GM23338 (cell line): ENCODE measurements around the gene CCDC12. TPM values are rescaled to one million over a fixed set of nuclear protein-coding genes. Genes with fewer than 3 reads are reported as not detected.

ENCODE experiments used
- ATAC-seq: fragments of 200-7000 bp; cut with Tn5 transposase; 3 replicates; pipeline ENCODE4 v1.9.1; 2020
- DNase-seq: peaks from one replicate; pipeline ENCODE4 v3.0.0-alpha.2; 2015; ENCODE audit warnings: low spot score
- H2AFZ ChIP-seq: fragments of 200-600 bp; sonication (generic); 2 replicates; pipeline ENCODE4 v1.8.0; 2016; ENCODE audit warnings: antibody characterized with exemption, mild to moderate bottlenecking, moderate library complexity
- H3F3A ChIP-seq: fragments of 200-600 bp; sonication (generic); replicated peaks from 2 replicates; pipeline ENCODE4 v1.8.0; 2017; ENCODE audit warnings: antibody characterized with exemption, mixed run types, low read depth
- H3K27ac ChIP-seq: fragments of 200-600 bp; sonication (generic); 2 replicates; pipeline ENCODE4 v1.6.1; 2016; ENCODE audit warnings: low read depth
- H3K27me3 ChIP-seq: fragments of 200-600 bp; sonication (generic); 2 replicates; pipeline ENCODE4 v1.8.0; 2016; ENCODE audit warnings: mild to moderate bottlenecking, mixed run types, moderate library complexity; ENCODE audit not compliant: insufficient read depth
- H3K36me3 ChIP-seq: fragments of 200-600 bp; sonication (generic); 2 replicates; pipeline ENCODE4 v1.8.0; 2016; ENCODE audit warnings: mild to moderate bottlenecking; ENCODE audit not compliant: insufficient read depth
- H3K4me1 ChIP-seq: fragments of 200-600 bp; sonication (generic); 2 replicates; pipeline ENCODE4 v1.8.0; 2016; ENCODE audit warnings: mild to moderate bottlenecking, moderate library complexity; ENCODE audit not compliant: insufficient read depth
- H3K4me2 ChIP-seq: fragments of 200-600 bp; sonication (generic); 2 replicates; pipeline ENCODE4 v1.7.1; 2017; ENCODE audit warnings: mixed run types
- H3K4me3 ChIP-seq: fragments of 200-600 bp; sonication (generic); 2 replicates; pipeline ENCODE4 v1.6.1; 2016; ENCODE audit warnings: mixed run types
- H3K79me2 ChIP-seq: fragments of 200-600 bp; sonication (generic); replicated peaks from 2 replicates; pipeline ENCODE4 v1.8.0; 2017; ENCODE audit warnings: mild to moderate bottlenecking; ENCODE audit not compliant: insufficient read depth
- H3K9me2 ChIP-seq: fragments of 200-600 bp; sonication (generic); 2 replicates; pipeline ENCODE4 v1.8.0; 2017; ENCODE audit not compliant: insufficient read depth
- H4K20me1 ChIP-seq: fragments of 200-600 bp; sonication (generic); replicated peaks from 2 replicates; pipeline ENCODE4 v1.8.0; 2017; ENCODE audit warnings: mild to moderate bottlenecking; ENCODE audit not compliant: insufficient read depth
- H3K27ac Mint-ChIP-seq: 2 replicates; pipeline ENCODE4 v1.8.0; 2020; ENCODE audit warnings: inconsistent platforms, mild to moderate bottlenecking, moderate library complexity, mixed read lengths
- H3K27me3 Mint-ChIP-seq: 3 replicates; pipeline ENCODE4 v1.8.0; 2022; ENCODE audit warnings: low read depth, mild to moderate bottlenecking, moderate library complexity, mixed read lengths, inconsistent platforms; ENCODE audit not compliant: insufficient read depth, poor library complexity
- H3K36me3 Mint-ChIP-seq: 3 replicates; pipeline ENCODE4 v1.8.0; 2021; ENCODE audit warnings: low read depth, mild to moderate bottlenecking, inconsistent platforms, moderate library complexity, mixed read lengths
- H3K4me1 Mint-ChIP-seq: 3 replicates; pipeline ENCODE4 v1.8.0; 2020; ENCODE audit warnings: mild to moderate bottlenecking, inconsistent platforms, mixed read lengths
- H3K4me3 Mint-ChIP-seq: 3 replicates; pipeline ENCODE4 v1.8.0; 2021; ENCODE audit warnings: moderate library complexity, mild to moderate bottlenecking, inconsistent platforms, mixed read lengths
- H3K9me3 Mint-ChIP-seq: 3 replicates; pipeline ENCODE4 v1.8.0; 2020; ENCODE audit warnings: moderate library complexity, mild to moderate bottlenecking, inconsistent platforms, mixed read lengths
- CREB1 ChIP-seq: fragments of 250-450 bp; sonication (Bioruptor Pico); IDR thresholded peaks from 2 replicates; pipeline ENCODE4 v1.5.0; 2020; ENCODE audit warnings: low read depth, mild to moderate bottlenecking, moderate library complexity
- ETS1 ChIP-seq: IDR thresholded peaks from 2 replicates; pipeline ENCODE4 v1.6.1; 2016; ENCODE audit warnings: antibody characterized with exemption
- EZH2phosphoT487 ChIP-seq: fragments of 200-600 bp; sonication (generic); IDR thresholded peaks from one replicate; pipeline ENCODE4 v1.8.1; 2018; ENCODE audit warnings: antibody characterized with exemption; ENCODE audit not compliant: unreplicated experiment
- JUNB ChIP-seq: IDR thresholded peaks from one replicate; pipeline ENCODE4 v1.6.1; 2016; ENCODE audit warnings: antibody characterized with exemption; ENCODE audit not compliant: unreplicated experiment
- REST ChIP-seq: IDR thresholded peaks from one replicate; pipeline ENCODE4 v1.6.1; 2018; ENCODE audit warnings: antibody characterized with exemption; ENCODE audit not compliant: unreplicated experiment
- ZNF114 ChIP-seq: fragments of 250-450 bp; sonication (Bioruptor Pico); IDR thresholded peaks from 2 replicates; pipeline ENCODE4 v1.5.0; 2020; ENCODE audit warnings: mild to moderate bottlenecking, moderate library complexity
- ZNF331 ChIP-seq: fragments of 250-450 bp; sonication (Bioruptor Pico); IDR thresholded peaks from 2 replicates; pipeline ENCODE4 v1.5.0; 2020; ENCODE audit warnings: low read depth, mild to moderate bottlenecking, moderate library complexity
- ZNF462 ChIP-seq: fragments of 250-450 bp; sonication (Bioruptor Pico); IDR thresholded peaks from 2 replicates; pipeline ENCODE4 v1.5.0; 2020; ENCODE audit warnings: mild to moderate bottlenecking, moderate library complexity
- polyA plus RNA-seq: library from polyadenylated mRNA; unstranded; fragments of >200 nt; fragmentation: Nextera tagmentation; extraction: Ambion mirVana; gene quantifications from 2 replicates; pipeline ENCODE4 v1.2.1, GENCODE V29; 2016
- total RNA-seq: library from RNA; depleted of rRNA; stranded (reverse); fragments of >200 nt; shearing (Covaris generic); gene quantifications from 2 replicates; pipeline ENCODE4 v1.2.3, GENCODE V29; 2014

CCDC12 gene
- total and polyA plus RNA-seq, 2 experiments from 2014 or later = 42.9 to 133 TPM

GRCh38 chr3:46883054-46883829, 93.3 kb downstream of the CCDC12 start (continued):
- TF ChIP-seq ZNF114 (CRISPR knock-in tag) = no peak
- TF ChIP-seq ZNF462 (CRISPR knock-in tag) = no peak

- Mint-ChIP-seq H3K9me3 (no peaks in the 10 kb centered on the region), H3K4me1 (peaks cover 10% of the 10 kb centered on the region), H3K4me3 (peak overlapping the region; percentile 81), H3K27me3 (peaks cover 88% of the 10 kb centered on the region), H3K36me3 (no peaks in the 10 kb centered on the region; the same call in 2 of the 3 replicates), H3K27ac (no peak overlapping the region)
- DNase-seq (peak; percentile 66), ATAC-seq (peak; percentile 29)
- H3K27ac ChIP-seq = no peak overlapping the region
- H3K9me2 ChIP-seq = no peaks in the 10 kb centered on the region
- H3F3A ChIP-seq = no peaks in the 10 kb centered on the region
- no peaks in the 10 kb centered on the region for H3K36me3 ChIP-seq
- H3K4me1 ChIP-seq = peaks cover 22% of the 10 kb centered on the region
- H3K79me2 ChIP-seq = no peaks in the 10 kb centered on the region
- H3K4me2 ChIP-seq = peak overlapping the region; percentile 96
- peaks cover 92% of the 10 kb centered on the region for H3K27me3 ChIP-seq
- H2AFZ ChIP-seq = peak overlapping the region; percentile 95; the same call in 1 of the 2 replicates
- peak overlapping the region; percentile 82 for H3K4me3 ChIP-seq
- H4K20me1 ChIP-seq = no peaks in the 10 kb centered on the region
- TF ChIP-seq CREB1 (CRISPR knock-in tag) (no peak), JUNB (no peak), ETS1 (no peak), EZH2phosphoT487 (peak; percentile 21), ZNF331 (no peak), REST (no peak)
Measured at GRCh38 chr3:46882377-46883053, 94.0 kb downstream of the CCDC12 start.
